ENCODE results near the gene NPB.

Gene NPB

DNA sequence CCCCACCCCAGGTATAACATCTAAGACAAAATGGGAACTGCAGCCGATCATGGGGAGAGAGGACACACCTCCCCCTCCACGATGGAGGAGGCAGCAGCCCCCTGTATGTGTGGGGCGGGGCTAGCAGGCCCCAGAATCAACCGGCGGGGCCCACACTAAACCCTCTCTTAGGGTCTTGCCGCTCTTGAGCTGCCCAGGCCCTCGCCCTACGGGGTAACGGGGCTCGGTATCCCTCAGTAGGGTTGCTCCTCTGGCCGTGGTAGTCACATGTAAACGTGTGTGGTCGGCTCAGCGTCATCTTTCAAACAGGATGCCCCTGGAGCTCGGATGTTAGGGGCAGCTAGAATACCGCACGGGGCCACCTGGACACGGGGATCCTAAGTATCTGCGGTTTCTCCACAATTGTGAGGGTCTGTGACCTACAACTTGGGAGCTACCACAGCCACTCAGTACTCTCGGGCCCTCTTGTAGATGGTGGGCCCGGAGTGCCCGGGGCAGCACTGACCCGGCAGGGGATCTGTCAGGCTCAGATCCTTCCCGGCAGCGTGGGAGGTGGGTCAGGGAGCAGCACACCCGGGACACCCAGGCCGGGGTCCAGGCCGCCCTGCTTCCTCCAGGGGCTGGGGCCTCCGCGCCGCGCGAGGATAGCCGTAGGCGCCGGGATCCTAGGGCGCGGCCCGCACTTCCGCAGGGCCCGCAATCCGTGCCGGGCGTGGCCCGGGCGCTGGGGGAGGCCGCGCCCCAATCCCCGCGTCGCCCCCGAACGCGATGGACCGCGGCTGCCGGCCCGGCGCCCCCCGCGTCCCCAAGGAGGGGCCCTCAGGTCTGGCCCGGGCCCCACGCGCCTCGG, 31.7 kb upstream of the NPB start:
- DNase-seq: no peak

DNA sequence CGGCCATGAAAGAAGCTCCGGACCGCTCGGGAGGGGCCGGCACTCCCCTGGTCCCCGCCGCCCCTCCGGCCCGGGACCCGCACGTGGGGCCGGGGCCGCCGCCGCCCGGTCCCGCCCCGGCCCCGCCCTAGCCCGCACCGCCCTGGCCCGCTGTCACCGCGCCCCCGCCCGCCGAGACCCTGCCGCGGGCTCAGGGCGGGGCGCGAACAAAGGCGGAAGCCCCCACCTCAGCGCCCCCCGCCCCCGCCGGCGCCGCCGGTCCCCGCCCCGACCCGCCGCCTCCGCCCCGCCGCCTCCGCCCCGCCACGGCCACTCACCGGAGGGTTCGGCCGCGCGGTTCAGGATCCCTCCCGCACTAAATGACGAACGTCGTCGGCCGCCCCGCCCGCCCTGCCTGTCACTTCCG, 31.1 kb upstream of the NPB start, which contains the start of gene ARHGDIA:
TSS of gene ARHGDIA (minus strand) at position 357 of the 406 bp plus-strand sequence. CDS start 1,407 bp downstream, outside the sequence.
- no peak for DNase-seq

DNA sequence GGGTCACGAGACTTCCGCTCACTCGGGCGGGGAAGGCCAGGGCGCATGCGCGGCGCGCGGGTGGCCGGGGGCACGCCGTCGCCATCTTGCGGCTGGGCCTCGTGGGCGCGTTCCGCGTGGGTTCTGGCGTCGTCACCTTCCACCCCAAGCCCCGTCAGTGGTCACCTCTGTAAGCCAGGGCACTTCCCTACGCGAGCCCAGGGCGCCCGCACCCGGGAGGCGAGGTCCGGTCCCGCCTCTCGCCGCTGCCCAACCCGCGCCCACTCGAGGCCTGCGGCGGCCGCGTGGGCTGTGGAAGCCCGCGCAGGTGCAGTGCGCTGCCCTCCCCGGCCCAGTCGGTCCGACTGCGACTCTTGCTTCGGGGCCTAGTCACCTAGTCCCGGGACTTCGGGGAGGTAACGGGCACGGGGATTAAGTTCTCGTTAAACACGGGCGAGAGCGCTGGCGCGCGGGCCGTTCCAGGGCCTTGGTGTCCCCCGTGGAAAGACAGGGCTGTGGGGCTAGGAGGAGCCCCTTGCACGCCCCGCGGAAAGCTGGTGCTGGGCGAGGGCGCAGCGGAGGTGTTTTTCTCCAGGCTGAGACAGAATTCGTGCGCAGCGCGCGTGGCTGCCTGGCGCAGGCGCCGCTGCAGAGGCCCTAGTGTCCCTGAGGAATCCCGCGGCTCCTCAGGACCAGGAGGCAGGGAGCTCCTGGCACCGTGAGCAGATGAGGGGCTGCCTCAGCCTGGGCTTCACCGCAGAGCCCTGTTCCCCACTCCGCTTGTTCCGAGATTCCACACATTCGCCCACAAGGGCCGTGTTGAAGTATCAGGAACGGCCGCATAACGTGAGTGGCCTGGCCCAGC, 30.4 kb upstream of the NPB start:
- peak; percentile 23 for DNase-seq

DNA sequence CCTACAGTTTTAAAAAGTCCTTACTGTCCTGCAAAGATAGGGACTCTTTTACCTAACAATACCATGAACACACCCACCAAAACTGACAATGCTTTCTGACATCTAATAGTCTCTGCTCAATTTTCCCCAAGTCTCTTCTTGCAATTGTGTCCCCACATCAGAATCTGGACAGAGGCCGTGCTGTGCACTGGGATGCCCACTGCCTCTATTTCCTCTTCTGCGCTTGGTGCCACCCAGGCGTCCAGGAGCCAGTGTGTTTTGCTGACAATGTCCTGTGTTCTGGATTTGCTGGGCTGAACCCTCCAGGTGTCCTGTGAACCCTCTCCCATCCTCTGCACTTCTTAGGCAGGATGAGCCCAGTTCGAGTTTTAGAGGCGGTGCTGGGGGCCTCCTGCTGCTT, 24.5 kb upstream of the NPB start:
- no peak for DNase-seq

DNA sequence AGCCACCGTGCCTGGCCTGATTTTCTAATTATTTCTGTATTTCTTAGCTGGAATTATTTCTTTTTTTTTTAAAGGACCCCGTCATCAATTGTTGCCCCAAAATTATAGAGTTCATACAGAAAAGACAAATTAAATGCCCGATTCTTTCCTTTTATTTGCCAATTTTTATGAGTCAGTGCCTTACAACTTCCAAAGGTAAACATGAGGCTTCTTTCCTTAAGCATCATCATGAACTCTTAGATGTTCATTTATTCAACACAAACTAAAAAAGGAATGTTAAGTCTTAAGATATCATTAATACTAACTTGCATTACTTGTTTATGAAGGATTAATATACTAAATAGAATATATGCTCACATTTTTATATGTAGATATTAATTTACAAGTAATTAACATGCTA, 23.7 kb upstream of the NPB start:
- DNase-seq: no peak

DNA sequence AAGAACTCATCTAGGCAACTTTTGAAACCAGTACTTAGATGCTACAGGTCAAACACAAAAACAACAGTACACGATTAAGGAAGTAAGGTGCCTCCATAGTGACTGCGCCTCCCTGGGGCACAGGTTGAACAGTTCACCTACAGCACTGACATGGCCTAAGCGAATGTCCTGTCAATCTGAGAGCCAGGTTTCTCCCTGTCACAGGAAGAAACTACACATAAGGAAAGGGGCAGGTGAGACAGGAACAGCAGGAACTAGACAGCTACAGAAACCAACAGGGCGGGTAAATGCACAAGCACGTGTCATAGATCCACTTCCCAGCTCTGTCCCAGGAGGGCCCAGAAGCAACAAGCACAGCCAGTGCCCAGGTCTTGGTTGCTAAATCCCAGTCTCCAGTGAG, 22.9 kb upstream of the NPB start:
- no peak for DNase-seq

DNA sequence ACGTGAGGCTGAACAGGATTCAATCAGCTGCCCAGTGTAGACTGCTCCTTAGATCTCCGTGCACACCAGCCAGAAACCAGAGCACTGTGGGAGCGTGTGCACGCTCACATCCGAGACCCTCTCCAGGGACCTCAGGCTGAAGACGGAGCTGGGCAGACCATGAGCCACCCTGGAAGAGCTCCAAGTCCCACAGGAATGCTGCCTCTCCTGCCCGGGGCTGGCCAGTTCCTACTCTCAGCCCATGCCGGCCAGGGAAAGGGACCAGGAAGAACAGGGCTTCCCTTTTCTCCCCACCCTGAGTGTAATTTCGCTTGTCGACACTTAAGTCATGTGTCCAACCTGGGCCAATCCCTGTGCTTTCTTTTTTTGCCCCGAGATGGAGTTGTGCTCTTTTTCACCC, 17.5 kb upstream of the NPB start:
- no peak for DNase-seq

DNA sequence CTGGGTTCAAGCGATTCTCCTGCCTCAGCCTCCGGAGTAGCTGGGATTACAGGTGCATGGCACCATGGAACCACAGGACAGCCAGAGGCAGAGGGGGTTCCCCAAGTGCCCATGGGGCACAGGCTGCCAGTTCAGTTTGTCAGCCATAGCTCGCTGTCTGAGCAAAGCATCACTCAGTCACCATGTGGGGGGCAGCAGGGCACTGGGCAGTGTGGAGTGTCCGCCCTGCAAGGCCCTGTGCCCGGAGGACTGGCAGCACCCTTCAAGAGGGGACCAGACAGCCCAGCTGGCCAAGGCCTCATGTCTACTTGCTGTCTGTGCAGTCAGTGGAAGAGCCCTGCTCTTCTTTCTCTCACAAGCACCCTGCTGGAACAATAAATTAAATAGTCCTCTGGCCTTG, 17.1 kb upstream of the NPB start:
- no peak for DNase-seq

DNA sequence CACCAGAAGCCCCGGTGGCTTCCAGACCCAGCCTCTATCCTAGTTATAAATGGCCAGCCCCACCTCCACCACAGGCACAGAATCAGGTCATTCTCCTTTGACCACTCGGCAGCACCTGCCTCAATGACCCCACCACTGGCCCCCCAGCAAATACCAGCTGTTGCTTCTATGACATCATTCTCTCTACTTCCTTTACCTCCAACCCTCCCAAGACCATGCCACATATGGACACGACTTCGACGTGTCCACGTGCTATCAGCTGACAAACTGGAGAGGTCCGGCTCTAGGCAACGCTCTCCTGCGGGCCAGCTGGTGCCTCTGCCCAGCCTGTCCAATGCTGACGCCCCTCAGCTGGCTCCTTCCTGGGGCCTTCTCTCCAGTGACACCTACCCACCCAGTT, 16.6 kb upstream of the NPB start:
- no peak for DNase-seq

DNA sequence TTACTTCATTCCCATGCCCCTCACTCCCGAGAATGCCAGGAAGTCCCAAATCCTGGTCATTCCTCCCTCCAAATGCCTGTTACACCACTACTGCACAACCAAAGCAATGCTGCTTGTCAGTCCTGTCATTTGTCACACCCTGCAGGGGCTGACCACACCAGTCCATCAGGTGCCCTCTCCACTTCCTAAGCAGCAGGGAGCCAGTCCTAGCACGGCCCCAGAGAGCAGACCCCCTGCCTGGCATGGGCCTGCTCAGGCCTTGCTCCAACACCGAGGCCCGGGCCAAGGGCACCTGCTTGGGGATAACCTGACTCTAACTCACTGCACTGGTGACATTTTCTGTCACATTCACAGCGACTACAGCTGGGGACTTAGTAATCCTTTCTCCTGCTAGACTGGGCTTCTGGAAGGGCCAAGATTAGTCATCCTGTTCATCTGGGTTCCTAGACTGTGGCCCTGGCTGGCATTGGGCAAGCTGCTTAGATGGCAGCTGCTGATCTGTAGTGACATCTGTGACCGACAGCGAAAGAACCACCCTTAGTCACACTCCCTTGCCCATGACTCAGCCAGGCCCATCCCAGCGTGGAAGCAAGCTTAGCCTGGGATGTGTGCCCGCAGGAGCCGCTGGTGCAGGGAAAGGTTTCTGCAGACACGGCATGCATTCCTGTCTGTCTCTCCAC, 16.0 kb upstream of the NPB start:
- DNase-seq: no peak

DNA sequence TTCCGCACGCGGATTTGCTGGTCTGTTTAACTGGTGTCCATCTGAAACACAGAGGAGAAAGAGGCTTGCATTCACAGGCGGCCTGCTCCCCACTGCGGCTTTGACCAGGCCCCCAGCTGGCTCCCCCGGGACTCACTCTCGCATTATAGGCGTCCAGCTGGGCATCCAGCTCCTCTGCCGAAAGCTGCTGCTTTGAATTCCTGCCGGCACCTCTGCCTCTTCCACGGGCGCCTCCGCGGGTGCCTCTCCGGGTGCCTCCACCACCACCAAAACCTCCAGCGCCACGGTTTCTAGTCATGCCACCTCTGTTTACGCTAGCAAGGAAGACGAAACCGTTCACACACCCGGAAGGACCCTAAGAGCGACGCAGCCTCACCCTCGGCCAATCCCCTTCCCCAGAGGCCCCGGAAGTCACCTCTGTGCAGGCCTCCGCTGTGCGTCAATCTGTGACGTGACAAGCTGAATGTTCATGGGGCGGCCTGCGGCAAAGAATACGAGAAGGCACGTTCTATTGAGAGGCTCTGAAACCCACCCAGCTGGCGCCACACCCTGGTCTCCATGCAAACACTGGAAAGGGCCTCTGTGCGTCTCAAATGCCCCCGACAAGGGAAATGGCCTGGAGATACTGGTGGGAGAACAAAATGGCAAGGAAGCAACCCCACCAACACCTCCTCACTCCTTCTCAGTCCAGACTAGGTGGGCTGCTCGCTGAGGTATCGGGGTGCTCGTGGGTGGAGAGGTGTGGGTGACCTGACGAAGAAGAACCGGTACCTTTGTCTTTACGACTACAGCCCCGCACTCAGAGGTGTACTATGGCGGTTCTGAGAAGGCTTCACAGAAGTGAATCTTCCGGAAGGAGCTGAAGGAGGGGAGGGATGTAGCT, 13.7 kb upstream of the NPB start:
- no peak for DNase-seq

DNA sequence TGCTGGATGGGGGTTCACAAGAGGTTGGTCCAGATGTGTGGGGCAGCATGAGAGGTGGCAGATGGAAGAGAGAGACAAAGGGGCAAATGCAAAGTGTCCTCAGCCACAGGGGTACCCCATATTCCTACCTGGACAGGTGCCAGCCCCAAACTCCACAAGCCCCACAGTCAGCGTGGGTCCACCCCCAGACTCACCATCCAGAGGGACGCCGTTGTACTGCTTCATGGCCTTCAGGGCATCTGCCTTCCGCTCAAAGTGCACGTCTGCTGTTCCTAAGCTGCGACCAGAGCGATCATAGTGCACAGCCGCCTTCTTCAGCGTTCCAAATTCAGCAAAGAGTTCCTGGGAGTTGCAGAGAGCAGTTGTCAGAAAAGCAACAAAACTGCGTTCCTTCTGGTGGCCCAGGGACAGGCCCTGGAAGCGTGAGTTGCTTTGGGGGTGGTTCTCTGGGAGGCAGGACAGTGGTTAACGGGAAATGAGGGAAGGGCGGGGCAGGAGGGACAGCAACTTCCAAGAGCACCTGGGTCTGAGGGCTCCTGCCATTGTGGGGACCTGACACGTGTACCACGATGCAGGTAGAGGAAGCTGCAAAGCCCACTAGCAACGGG, 12.9 kb upstream of the NPB start:
- DNase-seq: no peak

DNA sequence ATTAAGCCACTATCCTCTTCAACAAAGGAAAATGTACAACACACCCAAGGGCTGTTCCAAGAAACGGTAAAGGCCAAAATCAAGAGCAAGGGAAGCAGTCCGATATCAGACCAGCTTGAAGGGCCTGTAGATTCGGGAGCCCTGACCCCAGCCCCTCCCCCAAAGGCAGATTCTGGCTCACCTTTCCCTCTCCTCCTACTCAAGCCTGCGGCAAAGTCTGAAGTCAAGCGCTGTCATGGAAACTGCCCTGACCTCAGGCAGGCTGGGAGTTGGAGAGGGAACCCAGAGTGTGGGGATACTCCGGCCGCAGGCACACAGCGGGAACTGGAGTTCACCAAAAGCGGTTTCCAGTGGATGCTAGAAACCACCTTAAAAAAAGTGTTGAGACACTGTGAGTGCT, 12.4 kb upstream of the NPB start:
- no peak for DNase-seq

DNA sequence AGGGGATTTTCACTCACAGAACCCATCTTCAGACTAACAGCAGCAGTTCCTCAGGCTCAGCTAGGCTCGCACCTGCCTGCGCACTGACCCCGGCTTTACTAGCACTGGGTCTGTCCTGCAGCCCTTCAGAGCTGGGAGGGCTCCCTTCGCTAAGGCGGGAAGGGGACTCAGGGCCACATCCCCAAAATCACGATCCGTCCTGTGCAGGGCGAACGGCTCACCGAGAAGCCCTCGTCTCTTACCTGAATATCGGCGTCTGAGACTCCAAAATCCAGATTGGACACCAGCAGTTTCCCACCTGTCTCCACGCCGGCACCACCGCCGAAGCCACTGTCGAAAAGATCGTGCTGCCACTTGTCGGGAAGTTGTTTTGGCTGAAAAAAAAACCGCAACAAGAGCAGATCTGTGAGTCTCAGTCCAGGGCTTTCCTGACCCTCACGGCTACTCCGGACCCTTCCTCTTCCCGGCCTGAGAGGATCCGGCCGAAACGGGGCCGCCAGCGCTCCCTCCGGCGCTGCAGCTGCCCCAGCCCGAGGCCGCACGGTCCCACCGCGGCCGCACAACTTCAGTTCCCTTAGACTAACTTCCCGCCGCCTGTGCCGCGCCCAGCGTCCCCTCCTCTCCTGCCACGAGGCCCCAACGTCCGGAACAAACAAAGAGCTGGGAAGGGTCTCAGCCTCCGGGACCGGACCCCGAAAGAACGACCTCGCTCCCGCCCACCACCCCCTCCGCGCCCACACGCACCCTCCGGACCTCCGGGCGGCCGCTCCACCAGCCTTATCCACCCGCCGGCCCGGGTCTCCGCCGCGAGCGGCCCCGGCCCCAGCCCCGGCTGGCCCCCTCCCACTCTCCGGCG, 11.4 kb upstream of the NPB start:
- no peak for DNase-seq

DNA sequence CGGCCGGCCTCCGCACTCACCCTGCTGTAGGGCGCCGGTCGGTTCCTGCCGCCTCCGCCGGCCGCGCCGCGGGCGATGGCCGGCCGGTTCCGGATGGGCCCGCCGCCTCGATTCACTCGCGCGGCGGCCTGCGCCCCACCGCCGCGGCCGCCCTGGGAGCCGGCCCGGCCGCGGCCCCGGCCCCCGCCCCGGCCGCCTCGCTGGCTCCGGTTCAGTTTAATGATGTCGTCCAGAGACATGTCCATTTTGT, 10.8 kb upstream of the NPB start:
- no peak for DNase-seq

DNA sequence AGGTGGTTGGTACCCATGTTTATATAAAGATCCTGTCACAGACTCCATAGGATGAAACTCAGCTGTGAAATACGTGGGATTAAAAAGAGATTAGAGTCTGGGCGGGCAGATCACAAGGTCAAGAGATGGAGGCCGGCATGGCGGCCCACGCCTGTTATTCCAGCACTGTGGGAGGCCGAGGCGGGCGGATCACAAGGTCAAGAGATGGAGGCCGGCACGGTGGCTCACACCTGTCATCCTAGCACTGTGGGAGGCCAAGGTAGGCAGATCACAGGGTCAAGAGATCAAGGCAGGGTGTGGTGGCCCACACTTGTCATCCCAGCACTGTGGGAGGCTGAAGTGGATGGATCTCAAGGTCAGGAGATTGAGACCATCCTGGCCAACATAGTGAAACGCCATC, 6.6 kb upstream of the NPB start:
- DNase-seq: no peak

DNA sequence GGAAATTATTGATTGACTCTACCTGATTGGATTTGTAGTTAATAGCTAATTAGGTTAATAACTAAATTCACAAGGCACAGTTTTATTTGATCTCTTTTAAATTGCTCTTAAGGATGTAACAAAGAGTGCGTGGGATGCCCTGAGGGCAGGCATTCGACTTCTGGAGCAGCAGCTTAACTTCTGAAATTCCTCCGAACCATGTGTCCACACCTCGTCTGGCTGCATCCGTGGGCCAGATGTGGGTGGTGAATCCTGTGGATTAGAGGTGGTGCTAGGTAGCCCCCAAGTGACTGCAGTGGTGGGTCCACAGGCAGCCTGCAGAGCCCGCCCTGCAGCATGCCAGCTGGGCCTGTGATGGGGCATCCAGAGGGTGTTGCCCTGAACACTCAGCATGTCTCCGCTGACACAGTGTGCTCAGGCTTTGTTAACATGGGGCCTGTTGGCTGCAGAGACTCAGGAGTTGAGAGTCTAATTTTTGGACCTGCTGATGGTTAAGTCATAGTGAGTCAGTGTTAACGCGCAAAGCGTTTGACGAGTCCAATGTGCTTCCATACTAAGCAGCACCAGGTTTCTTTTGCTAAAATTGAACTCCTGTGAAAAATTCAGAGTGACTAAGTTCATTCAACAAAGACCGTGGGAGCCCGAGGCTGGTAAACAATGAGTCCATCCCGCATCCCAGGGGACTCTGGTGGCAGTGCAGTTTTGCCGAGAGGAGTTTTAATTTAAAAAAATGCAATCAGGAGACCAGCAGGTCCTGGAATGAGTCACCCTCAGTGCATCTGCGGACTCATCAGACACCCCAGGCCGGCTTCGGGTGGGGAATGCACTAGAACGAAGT, 3.8 kb upstream of the NPB start:
- DNase-seq: no peak

DNA sequence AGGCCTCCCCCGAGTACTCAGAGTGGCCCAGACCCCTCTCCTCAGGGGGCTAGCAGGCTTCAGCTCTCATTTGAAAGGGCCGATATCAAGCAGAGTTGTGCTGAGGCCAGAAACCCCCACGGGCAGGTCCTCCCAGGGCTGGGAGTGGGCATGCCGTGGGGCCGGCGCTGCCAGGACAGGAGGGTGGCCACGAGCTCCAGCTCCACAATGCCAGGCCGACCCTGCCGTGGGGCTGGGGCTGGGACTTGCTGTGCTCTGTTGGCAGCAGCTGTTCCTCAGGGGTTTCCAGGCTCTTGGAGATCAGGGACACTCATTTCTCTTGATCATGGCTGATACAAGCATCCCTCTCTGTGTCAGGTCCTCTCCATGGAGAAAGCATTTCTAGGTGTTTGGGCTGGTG, 3.2 kb upstream of the NPB start:
- no peak for DNase-seq

DNA sequence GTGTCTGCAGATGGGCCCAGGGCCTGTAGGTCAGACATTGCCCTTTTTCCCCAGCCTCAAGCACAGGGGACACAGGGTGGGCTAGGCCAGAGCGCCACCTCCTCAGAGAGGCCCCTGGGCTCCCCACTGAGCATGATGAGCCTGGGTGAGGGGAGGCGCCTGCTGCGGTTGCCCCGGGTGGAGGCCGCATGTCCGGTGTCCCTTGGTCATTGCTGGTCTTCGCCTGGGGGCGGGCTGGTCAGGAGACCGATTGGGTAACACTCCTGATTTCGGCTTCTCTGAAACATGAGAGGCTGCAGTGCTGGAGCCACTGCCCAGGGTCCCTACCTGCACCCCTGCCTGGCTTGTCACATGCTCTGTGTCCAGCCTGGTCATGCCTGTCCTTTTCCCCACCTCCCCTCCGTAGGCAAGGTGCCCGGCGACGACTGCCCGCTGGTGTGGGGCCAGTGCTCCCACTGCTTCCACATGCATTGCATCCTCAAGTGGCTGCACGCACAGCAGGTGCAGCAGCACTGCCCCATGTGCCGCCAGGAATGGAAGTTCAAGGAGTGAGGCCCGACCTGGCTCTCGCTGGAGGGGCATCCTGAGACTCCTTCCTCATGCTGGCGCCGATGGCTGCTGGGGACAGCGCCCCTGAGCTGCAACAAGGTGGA, 2.4 kb upstream of the NPB start:
- no peak for DNase-seq
